Erythroblast (primary cell): ENCODE measurements around the gene EPHA1.

Source experiments
- GATA1 ChIP-seq: IDR thresholded peaks from 2 replicates; pipeline ENCODE4 v1.6.1; 2011; ENCODE audit warnings: low read depth, mild to moderate bottlenecking, control low read depth, low read length, moderate library complexity
- POLR2A ChIP-seq: IDR thresholded peaks from 2 replicates; pipeline ENCODE4 v1.6.1; 2011; ENCODE audit warnings: mild to moderate bottlenecking, low read length

- TF ChIP-seq POLR2A (no peak), GATA1 (no peak)
Measured at GRCh38 chr7:143437578-143437977, 28.9 kb upstream of the EPHA1 start.
